Astrocyte of the cerebellum (primary cell): Measurements from ENCODE around the gene ZBTB20.

Experiments used
- DNase-seq: peaks from one replicate; pipeline ENCODE4 v3.0.0-alpha.2; 2011; ENCODE audit warnings: low read depth
- H3K4me3 ChIP-seq: 2 replicates; pipeline ENCODE4 v1.5.1; 2011; ENCODE audit warnings: mild to moderate bottlenecking, low read depth, low read length, moderate library complexity
- in situ Hi-C: cut with HindIII; loops from 2 replicates; pipeline ENCODE4 v1.10.0; 2017; ENCODE audit warnings: low sequenced_read_pairs
- TF ChIP-seq, protein P1 (sequence below): IDR thresholded peaks from 2 replicates; pipeline ENCODE4 v1.5.1; 2012; ENCODE audit warnings: low read length, low read depth, moderate library complexity, mild to moderate bottlenecking; ENCODE audit errors: missing control alignments

Gene ZBTB20

GRCh38 chr3:114351123-114351821, 795.8 kb downstream of the ZBTB20 start:
- DNase-seq = no peak
- H3K4me3 ChIP-seq = no peak overlapping the region
- TF ChIP-seq, protein P1, sequence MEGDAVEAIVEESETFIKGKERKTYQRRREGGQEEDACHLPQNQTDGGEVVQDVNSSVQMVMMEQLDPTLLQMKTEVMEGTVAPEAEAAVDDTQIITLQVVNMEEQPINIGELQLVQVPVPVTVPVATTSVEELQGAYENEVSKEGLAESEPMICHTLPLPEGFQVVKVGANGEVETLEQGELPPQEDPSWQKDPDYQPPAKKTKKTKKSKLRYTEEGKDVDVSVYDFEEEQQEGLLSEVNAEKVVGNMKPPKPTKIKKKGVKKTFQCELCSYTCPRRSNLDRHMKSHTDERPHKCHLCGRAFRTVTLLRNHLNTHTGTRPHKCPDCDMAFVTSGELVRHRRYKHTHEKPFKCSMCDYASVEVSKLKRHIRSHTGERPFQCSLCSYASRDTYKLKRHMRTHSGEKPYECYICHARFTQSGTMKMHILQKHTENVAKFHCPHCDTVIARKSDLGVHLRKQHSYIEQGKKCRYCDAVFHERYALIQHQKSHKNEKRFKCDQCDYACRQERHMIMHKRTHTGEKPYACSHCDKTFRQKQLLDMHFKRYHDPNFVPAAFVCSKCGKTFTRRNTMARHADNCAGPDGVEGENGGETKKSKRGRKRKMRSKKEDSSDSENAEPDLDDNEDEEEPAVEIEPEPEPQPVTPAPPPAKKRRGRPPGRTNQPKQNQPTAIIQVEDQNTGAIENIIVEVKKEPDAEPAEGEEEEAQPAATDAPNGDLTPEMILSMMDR = no peak
- in situ Hi-C loops = no loop called here

DNA sequence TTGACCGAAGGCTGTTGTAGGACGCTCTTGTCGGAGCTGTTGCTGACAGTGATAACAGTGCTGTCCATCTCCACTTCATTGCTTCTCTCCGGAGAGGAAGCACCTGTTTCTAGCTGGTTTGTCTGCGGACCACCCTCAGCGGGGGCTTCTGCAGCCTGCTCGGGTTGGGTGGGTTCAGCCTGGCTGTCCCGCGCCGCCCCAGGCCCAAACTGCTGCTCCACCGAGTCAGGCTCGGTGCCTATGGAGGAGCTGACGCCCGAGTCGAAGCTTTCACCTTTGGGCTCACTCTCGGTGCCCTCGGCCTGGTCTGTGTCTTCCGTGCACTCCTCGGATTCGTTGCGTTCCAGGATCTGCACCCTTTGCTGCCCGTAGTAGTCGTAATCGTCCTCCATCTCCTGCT, 796.4 kb downstream of the ZBTB20 start:
- no peak for DNase-seq
- in situ Hi-C loops = no loop called here
- TF ChIP-seq, protein P1 = no peak
- H3K4me3 ChIP-seq = no peak overlapping the region

- H3K4me3 ChIP-seq = no peak overlapping the region
- TF ChIP-seq, protein P1 = no peak
- no peak for DNase-seq
- in situ Hi-C loops = no loop called here
These were observed 796.8 kb downstream of the ZBTB20 start for GRCh38 chr3:114350271-114350670.

- TF ChIP-seq, protein P1 = no peak
- in situ Hi-C loops = no loop called here
- no peak overlapping the region for H3K4me3 ChIP-seq
- DNase-seq = no peak
These were observed 802.6 kb downstream of the ZBTB20 start for GRCh38 chr3:114344492-114344891.

DNA sequence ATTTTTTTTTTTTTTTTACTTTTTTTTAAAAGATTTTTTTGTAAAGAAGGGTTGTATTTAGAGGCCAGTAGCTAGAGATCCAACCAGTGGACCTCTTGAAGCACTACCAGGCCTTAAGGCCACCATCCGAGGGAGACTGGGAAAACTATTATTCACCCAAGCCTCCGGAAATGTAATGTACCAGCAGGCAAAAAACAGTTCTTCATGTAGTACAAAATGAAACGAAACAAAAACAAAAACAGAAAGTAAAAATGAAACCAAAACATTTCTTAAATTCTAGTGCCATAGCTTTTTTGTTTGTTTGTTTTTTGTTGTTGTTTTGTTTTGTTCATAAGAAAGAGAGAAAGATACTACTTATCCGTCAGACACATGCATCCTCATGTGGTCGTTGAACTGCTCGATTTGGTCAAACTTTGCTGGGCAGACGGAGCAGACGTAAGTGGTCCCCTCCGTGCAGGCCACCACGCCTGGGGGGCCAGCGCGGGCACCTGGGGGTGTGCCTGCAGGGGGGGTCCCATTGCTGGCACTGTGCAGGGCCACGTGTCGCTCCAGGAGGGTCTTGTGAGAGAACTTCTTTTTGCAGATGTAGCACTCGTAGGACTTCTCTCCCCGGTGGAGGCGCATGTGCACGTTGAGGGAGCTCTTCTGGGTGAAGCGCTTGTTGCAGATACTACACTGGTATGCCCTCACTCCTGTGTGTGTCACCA, 808.3 kb downstream of the ZBTB20 start:
- H3K4me3 ChIP-seq = no peak overlapping the region
- in situ Hi-C loops = no loop called here
- no peak for DNase-seq
- TF ChIP-seq, protein P1 = no peak

DNA sequence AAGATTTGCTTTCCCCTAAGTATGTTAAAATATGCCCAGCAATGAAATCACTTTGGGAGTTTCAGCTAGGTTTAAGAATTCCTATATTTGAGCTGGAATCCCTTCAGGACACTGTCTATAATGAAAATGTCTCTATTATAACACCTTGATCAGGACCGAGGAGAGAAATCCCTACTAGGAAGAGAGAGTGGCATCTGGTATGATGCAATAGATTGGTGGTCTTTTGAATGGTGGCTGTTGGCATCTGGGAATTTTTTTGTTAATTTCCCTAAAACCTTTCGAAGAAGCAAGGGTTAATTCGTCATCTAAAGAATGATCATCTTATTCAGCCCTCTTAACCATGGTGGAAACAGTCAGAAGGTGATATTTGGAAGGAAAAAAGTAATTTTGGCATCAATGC, 810.2 kb downstream of the ZBTB20 start:
- TF ChIP-seq, protein P1 = no peak
- H3K4me3 ChIP-seq = no peak overlapping the region
- in situ Hi-C loops = no loop called here
- DNase-seq = no peak
